Upper lobe of right lung (tissue), 1 donor: Measurements from ENCODE around the gene MIA2. TPM values are rescaled to one million over a fixed set of nuclear protein-coding genes. Genes with fewer than 3 reads are reported as not detected.
"Not testable (repeated sequence)": the region's sequence is repeated elsewhere in the genome, so short reads cannot be mapped to it uniquely, and the experiment has no call there.

Experiments used
- ATAC-seq: fragments of 200-7000 bp; cut with Tn5 transposase; one replicate; pipeline ENCODE4 v1.9.1; 2020; ENCODE audit warnings: mild to moderate bottlenecking, moderate library complexity
- DNase-seq: peaks from one replicate; pipeline ENCODE4 v3.0.0-alpha.2; 2020
- H3K27ac ChIP-seq: fragments of 200-600 bp; one replicate; pipeline ENCODE4 v1.8.0; 2022
- H3K27me3 ChIP-seq: fragments of 200-600 bp; one replicate; pipeline ENCODE4 v1.8.0; 2022; ENCODE audit warnings: mild to moderate bottlenecking
- H3K36me3 ChIP-seq: fragments of 200-600 bp; one replicate; pipeline ENCODE4 v1.8.0; 2022
- H3K4me1 ChIP-seq: fragments of 200-600 bp; one replicate; pipeline ENCODE4 v1.8.0; 2022
- H3K4me3 ChIP-seq: fragments of 200-600 bp; one replicate; pipeline ENCODE4 v1.8.0; 2022; ENCODE audit warnings: mild to moderate bottlenecking
- H3K9me3 ChIP-seq: fragments of 200-600 bp; one replicate; pipeline ENCODE4 v1.8.0; 2022
- intact Hi-C: fragments of 100-400 bp; cut with DNase I; formaldehyde crosslinking; loops from one replicate; pipeline ENCODE4 v1.11.0; 2022
- total RNA-seq: library from RNA; stranded (reverse); fragmentation: NEBNext Ultra II Directional; extraction: Animal tissue kit (Norgen Biotek cat#: 25700); gene quantifications from one replicate; pipeline ENCODE4 v1.2.1, GENCODE V29; 2021
- TF ChIP-seq, protein P1 (sequence below): fragments of 200-600 bp; IDR thresholded peaks from one replicate; pipeline ENCODE4 v1.8.0; 2022; ENCODE audit warnings: antibody characterized with exemption
- donor health status: DM: no; HTN: yes; CAD: no; lungs with severe emphysema.

The MIA2 gene
- total RNA-seq, 1 donor from 2014 or later, result 33.8 TPM

DNA sequence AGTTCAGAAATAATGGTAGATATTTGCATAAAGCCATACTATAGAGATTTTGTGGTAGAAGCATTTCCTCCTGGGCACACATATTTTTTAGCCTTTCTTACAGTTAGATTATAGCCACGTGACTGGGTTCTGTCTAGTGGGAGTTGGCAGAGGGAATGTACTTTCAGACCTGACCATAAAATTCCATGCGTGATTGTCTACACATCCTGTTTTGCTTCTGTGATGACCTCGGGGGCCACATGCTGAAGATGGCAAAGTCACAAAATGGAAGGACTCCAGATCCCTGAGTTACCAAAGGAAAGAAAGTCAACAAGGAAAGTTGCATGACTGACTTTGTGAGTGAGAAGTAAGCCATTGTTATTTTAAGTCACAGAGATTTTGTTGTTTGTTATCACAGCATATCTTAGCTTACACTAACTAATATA lies 14.6 kb upstream of the MIA2 start:
- no peaks in the 10 kb centered on the region for H3K4me1 ChIP-seq
- intact Hi-C loops, result no loop called here
- TF ChIP-seq, protein P1, sequence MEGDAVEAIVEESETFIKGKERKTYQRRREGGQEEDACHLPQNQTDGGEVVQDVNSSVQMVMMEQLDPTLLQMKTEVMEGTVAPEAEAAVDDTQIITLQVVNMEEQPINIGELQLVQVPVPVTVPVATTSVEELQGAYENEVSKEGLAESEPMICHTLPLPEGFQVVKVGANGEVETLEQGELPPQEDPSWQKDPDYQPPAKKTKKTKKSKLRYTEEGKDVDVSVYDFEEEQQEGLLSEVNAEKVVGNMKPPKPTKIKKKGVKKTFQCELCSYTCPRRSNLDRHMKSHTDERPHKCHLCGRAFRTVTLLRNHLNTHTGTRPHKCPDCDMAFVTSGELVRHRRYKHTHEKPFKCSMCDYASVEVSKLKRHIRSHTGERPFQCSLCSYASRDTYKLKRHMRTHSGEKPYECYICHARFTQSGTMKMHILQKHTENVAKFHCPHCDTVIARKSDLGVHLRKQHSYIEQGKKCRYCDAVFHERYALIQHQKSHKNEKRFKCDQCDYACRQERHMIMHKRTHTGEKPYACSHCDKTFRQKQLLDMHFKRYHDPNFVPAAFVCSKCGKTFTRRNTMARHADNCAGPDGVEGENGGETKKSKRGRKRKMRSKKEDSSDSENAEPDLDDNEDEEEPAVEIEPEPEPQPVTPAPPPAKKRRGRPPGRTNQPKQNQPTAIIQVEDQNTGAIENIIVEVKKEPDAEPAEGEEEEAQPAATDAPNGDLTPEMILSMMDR, result no peak
- H3K27ac ChIP-seq, result no peak overlapping the region
- no peaks in the 10 kb centered on the region for H3K36me3 ChIP-seq
- H3K9me3 ChIP-seq, result no peaks in the 10 kb centered on the region
- no peak for DNase-seq
- no peaks in the 10 kb centered on the region for H3K27me3 ChIP-seq
- ATAC-seq, result no peak
- H3K4me3 ChIP-seq, result no peak overlapping the region

DNA sequence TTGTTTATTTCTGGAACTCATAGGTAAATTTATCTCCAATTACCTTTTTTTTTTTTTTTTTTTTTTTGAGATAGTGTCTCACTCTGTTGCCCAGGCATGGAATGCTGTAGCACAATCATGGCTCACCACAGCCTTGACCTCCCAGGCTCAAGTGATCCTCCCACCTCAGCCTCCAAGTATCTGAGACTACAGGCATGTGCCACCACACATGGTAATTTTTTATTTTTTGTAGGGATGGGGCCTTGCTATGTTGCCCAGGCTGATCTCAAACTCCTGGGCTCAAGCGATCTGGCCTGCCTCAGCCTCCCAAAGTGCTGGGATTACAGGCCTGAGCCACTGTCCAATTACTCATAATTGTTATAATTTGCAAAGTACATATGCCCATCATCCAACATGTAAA lies 13.2 kb upstream of the MIA2 start:
- H3K27me3 ChIP-seq, H3K4me1 ChIP-seq, H3K36me3 ChIP-seq, DNase-seq, intact Hi-C loops, H3K4me3 ChIP-seq, H3K27ac ChIP-seq, ATAC-seq, H3K9me3 ChIP-seq: not testable (repeated sequence)

DNA sequence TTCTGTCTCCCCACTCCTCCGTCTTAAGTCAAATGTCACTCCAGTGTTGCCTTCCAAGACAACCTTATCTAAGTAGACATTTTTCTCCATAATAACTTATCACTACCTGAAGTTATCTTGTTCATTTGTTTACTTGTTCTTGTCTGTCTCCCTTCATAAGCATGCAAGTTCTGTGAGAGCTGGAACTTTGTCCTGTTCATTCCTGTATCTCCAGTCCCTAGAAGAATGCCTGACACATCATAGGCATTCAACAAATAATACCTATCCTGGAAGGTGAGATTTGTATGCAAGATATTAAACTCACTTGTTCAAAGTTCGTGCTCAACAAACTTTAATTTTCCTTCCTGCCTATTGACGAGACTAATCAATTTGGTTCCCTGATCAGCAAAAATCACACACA lies 5.7 kb upstream of the MIA2 start:
- ATAC-seq, result no peak
- TF ChIP-seq, protein P1, result no peak
- DNase-seq, result no peak
- Histone ChIP-seq H3K27ac (no peak overlapping the region), H3K4me1 (no peaks in the 10 kb centered on the region), H3K27me3 (no peaks in the 10 kb centered on the region), H3K9me3 (no peaks in the 10 kb centered on the region), H3K4me3 (no peak overlapping the region), H3K36me3 (no peaks in the 10 kb centered on the region)
- intact Hi-C loops, result no loop called here

DNA sequence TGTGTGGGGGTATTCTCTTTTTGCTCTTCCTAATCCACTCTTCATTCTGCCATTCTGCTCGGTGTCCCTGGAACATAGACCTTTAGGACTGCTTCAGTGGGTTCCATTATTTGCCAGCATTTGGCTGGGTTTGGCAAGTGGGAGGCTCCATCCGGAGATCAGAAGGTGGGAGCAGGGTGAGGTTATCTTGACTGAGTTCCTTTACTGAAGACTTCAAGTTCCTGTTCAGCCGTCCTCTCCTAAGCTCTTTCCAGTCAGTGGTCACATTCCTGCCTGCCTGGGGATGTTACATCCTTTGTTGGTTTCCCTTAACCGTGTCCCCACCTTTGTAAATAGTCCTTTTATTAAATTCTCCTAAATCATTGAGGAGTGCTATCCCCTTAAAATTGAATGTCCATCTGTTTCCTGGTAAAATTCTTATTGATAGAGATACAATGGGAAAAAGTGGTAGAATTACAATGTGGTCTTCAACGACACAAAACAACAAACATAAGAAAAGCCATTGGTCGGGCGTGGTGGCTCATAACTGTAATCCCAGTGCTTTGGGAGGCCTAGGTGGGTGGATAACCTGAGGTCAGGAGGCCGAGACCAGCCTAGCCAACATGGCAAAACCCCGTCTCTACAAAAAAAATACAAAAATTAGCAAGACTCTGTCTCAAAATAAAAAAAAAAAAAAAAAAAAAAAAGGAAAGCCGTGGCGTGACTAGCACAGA lies 5.0 kb upstream of the MIA2 start:
- TF ChIP-seq, protein P1, result no peak
- H3K27me3 ChIP-seq, result no peaks in the 10 kb centered on the region
- intact Hi-C loops, result no loop called here
- no peak overlapping the region for H3K4me3 ChIP-seq
- H3K27ac ChIP-seq, result peak overlapping the region; percentile 15
- H3K36me3 ChIP-seq, result no peaks in the 10 kb centered on the region
- no peaks in the 10 kb centered on the region for H3K4me1 ChIP-seq
- ATAC-seq (no peak), DNase-seq (no peak)
- no peaks in the 10 kb centered on the region for H3K9me3 ChIP-seq

DNA sequence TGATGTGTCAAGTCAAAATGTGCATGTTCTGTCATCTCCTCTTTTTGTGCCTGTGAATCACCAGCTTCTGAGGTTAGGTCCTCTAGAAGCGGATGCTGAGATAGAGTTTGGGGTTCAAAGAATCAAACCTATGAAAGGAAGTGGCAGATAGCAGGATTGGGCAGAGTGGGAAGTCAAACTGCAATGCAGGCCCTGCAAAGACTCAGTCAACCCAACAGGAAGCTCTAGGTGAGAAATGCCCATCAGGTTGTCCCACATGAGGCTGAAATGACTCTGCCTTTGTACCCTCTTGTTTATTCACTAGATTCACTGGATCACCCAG lies 4.5 kb upstream of the MIA2 start:
- no peaks in the 10 kb centered on the region for H3K36me3 ChIP-seq
- H3K27ac ChIP-seq, result no peak overlapping the region
- no peak overlapping the region for H3K4me3 ChIP-seq
- intact Hi-C loops, result no loop called here
- ATAC-seq (no peak), DNase-seq (no peak)
- no peaks in the 10 kb centered on the region for H3K27me3 ChIP-seq
- no peaks in the 10 kb centered on the region for H3K9me3 ChIP-seq
- H3K4me1 ChIP-seq, result no peaks in the 10 kb centered on the region
- TF ChIP-seq, protein P1, result no peak

DNA sequence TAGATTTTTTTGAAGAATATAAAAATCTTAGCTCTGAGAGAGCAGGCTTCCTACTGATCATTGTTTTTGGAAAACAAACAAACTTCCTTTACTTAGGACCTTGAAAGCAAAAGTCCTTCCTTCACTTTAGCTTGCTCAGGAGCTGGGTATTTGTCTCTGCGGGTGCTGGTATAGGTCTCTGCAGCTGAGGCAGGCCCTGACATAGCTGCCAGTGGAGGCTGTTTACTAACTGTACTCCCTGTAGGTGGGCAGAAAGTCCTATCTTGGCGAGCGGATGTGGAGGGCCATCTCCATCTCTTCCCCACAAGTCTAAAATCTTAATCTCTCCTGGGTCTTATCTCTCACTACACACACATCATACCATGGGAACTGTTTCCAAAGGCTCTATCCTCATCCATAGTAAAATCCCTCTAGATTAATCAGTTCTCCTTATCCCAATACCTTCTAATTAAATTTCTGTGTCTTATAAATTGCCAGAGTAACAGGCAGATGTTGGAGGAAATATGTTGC lies 4.1 kb upstream of the MIA2 start:
- no peak overlapping the region for H3K4me3 ChIP-seq
- no peaks in the 10 kb centered on the region for H3K4me1 ChIP-seq
- no peaks in the 10 kb centered on the region for H3K9me3 ChIP-seq
- TF ChIP-seq, protein P1, result no peak
- H3K27me3 ChIP-seq, result no peaks in the 10 kb centered on the region
- ATAC-seq (no peak), DNase-seq (no peak)
- H3K27ac ChIP-seq, result no peak overlapping the region
- H3K36me3 ChIP-seq, result no peaks in the 10 kb centered on the region
- intact Hi-C loops, result no loop called here
